ENCODE results near the gene AQP4.
A peak's percentile ranks its signal among the peaks of the same experiment; 100 is the strongest.

The AQP4 gene

GRCh38 chr18:26819046-26819445 lies 46.5 kb downstream of the AQP4 start:
- H3K27me3 ChIP-seq (replicated peaks in 2 of 5; ENCODE audit: control insufficient read depth in 4 of 5, insufficient read depth in 5 of 5, low read length in 4 of 5): peaks cover 0 to 3% (median 0%) of the 10 kb centered on the region in 5 experiments
- ChIA-PET CTCF (no interaction called here), POLR2A (no interaction called here)
- no peaks in the 10 kb centered on the region for H3K4me1 ChIP-seq (ENCODE audit: control extremely low read depth in 1 of 4, control insufficient read depth in 4 of 4, insufficient read depth in 4 of 4, low read length in 3 of 4)
- no peak overlapping the region for H3K4me3 ChIP-seq (ENCODE audit: control insufficient read depth in 1 of 7, extremely low read depth in 1 of 7, insufficient read depth in 4 of 7, low read depth in 2 of 7, low read length in 6 of 7)
- H3K36me3 ChIP-seq (ENCODE audit: control insufficient read depth in 4 of 4, insufficient read depth in 4 of 4, low read length in 3 of 4): no peaks in the 10 kb centered on the region
- no peak for DNase-seq
- no CpG with 5 or more reads among the region's 1 CpG for WGBS (ENCODE audit: insufficient coverage)
- no peak overlapping the region for H3K27ac ChIP-seq (ENCODE audit: insufficient read depth in 1 of 2, low read depth in 1 of 2, low read length in 2 of 2, poor library complexity in 1 of 2, severe bottlenecking in 2 of 2)
- H3K9me3 ChIP-seq (ENCODE audit: control extremely low read depth in 1 of 5, control insufficient read depth in 4 of 5, insufficient read depth in 2 of 5, low read depth in 1 of 5, low read length in 4 of 5): peaks cover 0 to 7% (median 1%) of the 10 kb centered on the region in 5 experiments

- Histone ChIP-seq H3K36me3 (ENCODE audit: control insufficient read depth in 4 of 4, insufficient read depth in 4 of 4, low read length in 3 of 4) (no peaks in the 10 kb centered on the region), H3K27me3 (replicated peaks in 2 of 5; ENCODE audit: control insufficient read depth in 4 of 5, insufficient read depth in 5 of 5, low read length in 4 of 5) (peaks cover 0 to 3% (median 0%) of the 10 kb centered on the region in 5 experiments), H3K4me1 (ENCODE audit: control extremely low read depth in 1 of 4, control insufficient read depth in 4 of 4, insufficient read depth in 4 of 4, low read length in 3 of 4) (no peaks in the 10 kb centered on the region), H3K27ac (ENCODE audit: insufficient read depth in 1 of 2, low read depth in 1 of 2, low read length in 2 of 2, poor library complexity in 1 of 2, severe bottlenecking in 2 of 2) (no peak overlapping the region), H3K4me3 (ENCODE audit: control insufficient read depth in 1 of 7, extremely low read depth in 1 of 7, insufficient read depth in 4 of 7, low read depth in 2 of 7, low read length in 6 of 7) (no peak overlapping the region), H3K9me3 (ENCODE audit: control extremely low read depth in 1 of 5, control insufficient read depth in 4 of 5, insufficient read depth in 2 of 5, low read depth in 1 of 5, low read length in 4 of 5) (peaks cover 0 to 7% (median 1%) of the 10 kb centered on the region in 5 experiments)
- no peak for DNase-seq
- POLR2A ChIA-PET: no interaction called here
- CTCF ChIA-PET: no interaction called here
- no CpG with 5 or more reads among the region's 1 CpG for whole genome bisulfite sequencing (ENCODE audit: insufficient coverage)
These were observed 47.0 kb downstream of the AQP4 start for GRCh38 chr18:26818461-26818860.

- ChIA-PET POLR2A (no interaction called here), CTCF (interaction anchor here (1.0 kb wide), 1 partner anchor 103 kb away, joined by 3 read pairs; no protein-coding TSS in a partner anchor)
- no peak overlapping the region for H3K4me3 ChIP-seq (ENCODE audit: control insufficient read depth in 1 of 7, extremely low read depth in 1 of 7, insufficient read depth in 4 of 7, low read depth in 2 of 7, low read length in 6 of 7)
- no peaks in the 10 kb centered on the region for H3K4me1 ChIP-seq (ENCODE audit: control extremely low read depth in 1 of 4, control insufficient read depth in 4 of 4, insufficient read depth in 4 of 4, low read length in 3 of 4)
- H3K27ac ChIP-seq (ENCODE audit: insufficient read depth in 1 of 2, low read depth in 1 of 2, low read length in 2 of 2, poor library complexity in 1 of 2, severe bottlenecking in 2 of 2): no peak overlapping the region
- DNase-seq: peak; percentile 4 to 23 (median 15)
- no peaks in the 10 kb centered on the region for H3K27me3 ChIP-seq (replicated peaks in 2 of 5; ENCODE audit: control insufficient read depth in 4 of 5, insufficient read depth in 5 of 5, low read length in 4 of 5)
- H3K36me3 ChIP-seq (ENCODE audit: control insufficient read depth in 4 of 4, insufficient read depth in 4 of 4, low read length in 3 of 4): no peaks in the 10 kb centered on the region
- no CpG with 5 or more reads among the region's 1 CpG for WGBS (ENCODE audit: insufficient coverage)
- no peaks in the 10 kb centered on the region for H3K9me3 ChIP-seq (ENCODE audit: control extremely low read depth in 1 of 5, control insufficient read depth in 4 of 5, insufficient read depth in 2 of 5, low read depth in 1 of 5, low read length in 4 of 5)
These were observed 52.5 kb downstream of the AQP4 start for GRCh38 chr18:26813043-26813442.

- Histone ChIP-seq H3K4me1 (ENCODE audit: control extremely low read depth in 1 of 4, control insufficient read depth in 4 of 4, insufficient read depth in 4 of 4, low read length in 3 of 4) (no peaks in the 10 kb centered on the region), H3K27ac (ENCODE audit: insufficient read depth in 1 of 2, low read depth in 1 of 2, low read length in 2 of 2, poor library complexity in 1 of 2, severe bottlenecking in 2 of 2) (no peak overlapping the region), H3K27me3 (replicated peaks in 2 of 5; ENCODE audit: control insufficient read depth in 4 of 5, insufficient read depth in 5 of 5, low read length in 4 of 5) (no peaks in the 10 kb centered on the region), H3K4me3 (ENCODE audit: control insufficient read depth in 1 of 7, extremely low read depth in 1 of 7, insufficient read depth in 4 of 7, low read depth in 2 of 7, low read length in 6 of 7) (no peak overlapping the region), H3K9me3 (ENCODE audit: control extremely low read depth in 1 of 5, control insufficient read depth in 4 of 5, insufficient read depth in 2 of 5, low read depth in 1 of 5, low read length in 4 of 5) (no peaks in the 10 kb centered on the region), H3K36me3 (ENCODE audit: control insufficient read depth in 4 of 4, insufficient read depth in 4 of 4, low read length in 3 of 4) (no peaks in the 10 kb centered on the region)
- DNase-seq: no peak
- ChIA-PET POLR2A (no interaction called here), CTCF (no interaction called here)
- no CpG with 5 or more reads among the region's 3 CpGs for WGBS (ENCODE audit: insufficient coverage)
These were observed 53.0 kb downstream of the AQP4 start for GRCh38 chr18:26812462-26812861.

GRCh38 chr18:26809346-26809745 lies 56.2 kb downstream of the AQP4 start:
- H3K27ac ChIP-seq (ENCODE audit: insufficient read depth in 1 of 2, low read depth in 1 of 2, low read length in 2 of 2, poor library complexity in 1 of 2, severe bottlenecking in 2 of 2): no peak overlapping the region
- H3K4me3 ChIP-seq (ENCODE audit: control insufficient read depth in 1 of 7, extremely low read depth in 1 of 7, insufficient read depth in 4 of 7, low read depth in 2 of 7, low read length in 6 of 7): no peak overlapping the region
- WGBS (ENCODE audit: insufficient coverage): 29% methylated on average over 1 of the region's 5 CpGs
- CTCF ChIA-PET: interaction anchor here (2.0 kb wide), 1 partner anchor 196 kb away, joined by 4 read pairs; no protein-coding TSS in a partner anchor
- H3K9me3 ChIP-seq (ENCODE audit: control extremely low read depth in 1 of 5, control insufficient read depth in 4 of 5, insufficient read depth in 2 of 5, low read depth in 1 of 5, low read length in 4 of 5): no peaks in the 10 kb centered on the region
- peaks cover 0 to 2% (median 0%) of the 10 kb centered on the region in 5 experiments for H3K27me3 ChIP-seq (replicated peaks in 2 of 5; ENCODE audit: control insufficient read depth in 4 of 5, insufficient read depth in 5 of 5, low read length in 4 of 5)
- H3K36me3 ChIP-seq (ENCODE audit: control insufficient read depth in 4 of 4, insufficient read depth in 4 of 4, low read length in 3 of 4): no peaks in the 10 kb centered on the region
- DNase-seq: no peak
- POLR2A ChIA-PET: no interaction called here
- no peaks in the 10 kb centered on the region for H3K4me1 ChIP-seq (ENCODE audit: control extremely low read depth in 1 of 4, control insufficient read depth in 4 of 4, insufficient read depth in 4 of 4, low read length in 3 of 4)

- no peak for DNase-seq
- H3K4me1 ChIP-seq (ENCODE audit: control extremely low read depth in 1 of 4, control insufficient read depth in 4 of 4, insufficient read depth in 4 of 4, low read length in 3 of 4): no peaks in the 10 kb centered on the region
- ChIA-PET CTCF (interaction anchor here (1.1 kb wide), 1 partner anchor 200 kb away, joined by 4 read pairs; no protein-coding TSS in a partner anchor), POLR2A (no interaction called here)
- no peaks in the 10 kb centered on the region for H3K9me3 ChIP-seq (ENCODE audit: control extremely low read depth in 1 of 5, control insufficient read depth in 4 of 5, insufficient read depth in 2 of 5, low read depth in 1 of 5, low read length in 4 of 5)
- WGBS (ENCODE audit: insufficient coverage): 80% methylated on average over 1 of the region's 1 CpG
- no peaks in the 10 kb centered on the region for H3K36me3 ChIP-seq (ENCODE audit: control insufficient read depth in 4 of 4, insufficient read depth in 4 of 4, low read length in 3 of 4)
- H3K4me3 ChIP-seq (ENCODE audit: control insufficient read depth in 1 of 7, extremely low read depth in 1 of 7, insufficient read depth in 4 of 7, low read depth in 2 of 7, low read length in 6 of 7): no peak overlapping the region
- H3K27me3 ChIP-seq (replicated peaks in 2 of 5; ENCODE audit: control insufficient read depth in 4 of 5, insufficient read depth in 5 of 5, low read length in 4 of 5): peaks cover 0 to 2% (median 0%) of the 10 kb centered on the region in 5 experiments
- H3K27ac ChIP-seq (ENCODE audit: insufficient read depth in 1 of 2, low read depth in 1 of 2, low read length in 2 of 2, poor library complexity in 1 of 2, severe bottlenecking in 2 of 2): no peak overlapping the region
These were observed 59.3 kb downstream of the AQP4 start for GRCh38 chr18:26806224-26806623.

- Histone ChIP-seq H3K4me1 (ENCODE audit: control extremely low read depth in 1 of 4, control insufficient read depth in 4 of 4, insufficient read depth in 4 of 4, low read length in 3 of 4) (no peaks in the 10 kb centered on the region), H3K27me3 (replicated peaks in 2 of 5; ENCODE audit: control insufficient read depth in 4 of 5, insufficient read depth in 5 of 5, low read length in 4 of 5) (peaks cover 0 to 2% (median 0%) of the 10 kb centered on the region in 5 experiments), H3K4me3 (ENCODE audit: control insufficient read depth in 1 of 7, extremely low read depth in 1 of 7, insufficient read depth in 4 of 7, low read depth in 2 of 7, low read length in 6 of 7) (no peak overlapping the region), H3K9me3 (ENCODE audit: control extremely low read depth in 1 of 5, control insufficient read depth in 4 of 5, insufficient read depth in 2 of 5, low read depth in 1 of 5, low read length in 4 of 5) (peaks cover 0 to 5% (median 0%) of the 10 kb centered on the region in 5 experiments), H3K27ac (ENCODE audit: insufficient read depth in 1 of 2, low read depth in 1 of 2, low read length in 2 of 2, poor library complexity in 1 of 2, severe bottlenecking in 2 of 2) (no peak overlapping the region), H3K36me3 (ENCODE audit: control insufficient read depth in 4 of 4, insufficient read depth in 4 of 4, low read length in 3 of 4) (no peaks in the 10 kb centered on the region)
- DNase-seq: no peak
- 67% methylated on average over 1 of the region's 1 CpG for WGBS (ENCODE audit: insufficient coverage)
- ChIA-PET POLR2A (interaction anchor here (0.6 to 0.8 kb wide), 3 partner anchors 22 to 191 kb away, joined by 3 to 4 read pairs (median 3); no protein-coding TSS in a partner anchor), CTCF (interaction anchor here (1.2 to 1.7 kb wide), 2 partner anchors 13 to 23 kb away, joined by 3 to 4 read pairs; no protein-coding TSS in a partner anchor)
These were observed 61.0 kb downstream of the AQP4 start for GRCh38 chr18:26804519-26804918.

All from common myeloid progenitor, CD34-positive (primary cell).